ENCODE measurements around the gene ZSWIM1.
"Not testable (repeated sequence)": the region's sequence is repeated elsewhere in the genome, so short reads cannot be mapped to it uniquely, and the experiment has no call there.

Gene ZSWIM1

DNA sequence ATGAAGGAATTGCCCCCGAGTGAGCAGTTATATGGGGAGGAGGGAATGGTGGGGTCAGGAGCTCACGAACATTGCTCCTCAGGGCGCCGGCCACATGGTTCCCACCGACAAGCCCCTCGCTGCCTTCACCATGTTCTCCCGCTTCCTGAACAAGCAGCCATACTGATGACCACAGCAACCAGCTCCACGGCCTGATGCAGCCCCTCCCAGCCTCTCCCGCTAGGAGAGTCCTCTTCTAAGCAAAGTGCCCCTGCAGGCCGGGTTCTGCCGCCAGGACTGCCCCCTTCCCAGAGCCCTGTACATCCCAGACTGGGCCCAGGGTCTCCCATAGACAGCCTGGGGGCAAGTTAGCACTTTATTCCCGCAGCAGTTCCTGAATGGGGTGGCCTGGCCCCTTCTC is 17.3 kb downstream of the ZSWIM1 start:
- H3K27ac ChIP-seq (ENCODE audit: low read depth, low read length, severe bottlenecking) = no peak overlapping the region
- 86 to 90% methylated on average over 10 to 12 of the region's 12 CpGs for WGBS, 2 experiments (ENCODE audit: insufficient coverage in 2 of 2)
- no peaks in the 10 kb centered on the region for H3K4me1 ChIP-seq (ENCODE audit: control insufficient read depth, insufficient read depth, low read length, poor library complexity, severe bottlenecking)
- no peaks in the 10 kb centered on the region for H3K9me3 ChIP-seq (ENCODE audit: control insufficient read depth, low read length)
- peaks cover 66% of the 10 kb centered on the region for H3K36me3 ChIP-seq (ENCODE audit: control insufficient read depth, insufficient read depth, low read length)
- H3K4me3 ChIP-seq (ENCODE audit: extremely low read depth, insufficient read depth, low read length, poor library complexity, severe bottlenecking) = no peak overlapping the region

DNA sequence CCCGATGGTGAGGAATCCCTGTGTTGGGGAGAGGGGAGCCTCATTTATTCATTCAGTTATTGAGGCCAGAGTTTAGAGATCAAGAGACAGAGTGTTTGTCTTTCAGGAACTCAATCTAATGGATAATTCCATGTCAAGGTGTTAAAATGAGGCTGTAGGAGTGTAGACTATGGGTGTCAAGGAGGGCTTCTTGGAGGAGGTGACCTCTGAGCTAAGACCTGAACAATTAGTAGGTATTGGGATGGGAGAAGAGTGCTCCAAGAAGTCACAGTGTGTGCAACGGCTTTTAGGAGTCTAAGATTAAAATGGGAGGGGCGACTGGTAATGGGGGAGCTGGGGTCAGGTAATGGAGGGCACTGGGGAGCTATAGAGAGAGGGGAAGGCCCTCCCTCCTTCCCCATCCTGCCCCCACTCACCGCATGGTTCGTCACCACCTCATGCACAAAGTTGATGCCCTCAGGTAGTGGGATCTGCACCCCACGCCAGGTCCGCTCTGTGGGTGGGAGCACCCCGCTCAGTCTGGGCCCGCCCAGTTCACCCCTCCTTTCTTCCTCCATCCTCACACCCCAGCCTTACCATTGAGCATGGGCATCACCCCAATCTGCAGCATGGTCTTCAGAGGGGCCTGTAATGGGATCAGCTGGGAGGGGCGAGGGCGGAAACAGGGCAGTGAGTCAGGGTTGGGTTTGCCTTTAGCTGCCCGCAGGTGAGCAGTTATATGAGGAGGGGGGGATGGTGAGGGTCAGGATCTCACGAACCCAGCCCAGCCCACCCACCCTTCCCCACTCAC is 18.2 kb downstream of the ZSWIM1 start:
- H3K36me3 ChIP-seq (ENCODE audit: control insufficient read depth, insufficient read depth, low read length) = peaks cover 66% of the 10 kb centered on the region

DNA sequence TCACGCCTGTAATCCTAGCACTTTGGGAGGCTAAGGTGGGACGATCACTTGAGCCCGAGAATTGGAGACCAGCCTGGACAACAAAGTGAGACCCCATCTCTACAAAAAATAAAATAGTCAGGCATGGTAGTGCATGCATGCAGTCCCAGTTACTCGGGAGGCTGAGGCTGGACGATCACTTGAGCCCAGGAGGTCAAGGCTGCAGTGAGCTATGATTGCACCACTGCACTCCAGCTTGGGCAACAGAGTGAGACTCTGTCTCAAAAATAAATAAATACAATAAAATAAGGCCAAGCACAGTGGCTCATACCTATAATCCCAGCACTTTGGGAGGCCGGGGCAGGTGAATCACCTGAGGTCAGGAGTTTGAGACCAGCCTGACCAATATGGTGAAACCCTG is 20.3 kb downstream of the ZSWIM1 start:
- H3K4me1 ChIP-seq (ENCODE audit: control insufficient read depth, insufficient read depth, low read length, poor library complexity, severe bottlenecking); H3K9me3 ChIP-seq (ENCODE audit: control insufficient read depth, low read length); H3K4me3 ChIP-seq (ENCODE audit: extremely low read depth, insufficient read depth, low read length, poor library complexity, severe bottlenecking); H3K27ac ChIP-seq (ENCODE audit: low read depth, low read length, severe bottlenecking): not testable (repeated sequence)
- WGBS, 2 experiments (ENCODE audit: insufficient coverage in 2 of 2) = 89 to 100% methylated on average over 4 to 6 of the region's 6 CpGs
- H3K36me3 ChIP-seq (ENCODE audit: control insufficient read depth, insufficient read depth, low read length) = peaks cover 82% of the 10 kb centered on the region

More for the DNA sequence above, 18.2 kb downstream of the ZSWIM1 start:
- WGBS, 2 experiments (ENCODE audit: insufficient coverage in 2 of 2) = 90 to 97% methylated on average over 2 to 3 of the region's 13 CpGs
- no peaks in the 10 kb centered on the region for H3K9me3 ChIP-seq (ENCODE audit: control insufficient read depth, low read length)
- no peak overlapping the region for H3K4me3 ChIP-seq (ENCODE audit: extremely low read depth, insufficient read depth, low read length, poor library complexity, severe bottlenecking)
- H3K4me1 ChIP-seq (ENCODE audit: control insufficient read depth, insufficient read depth, low read length, poor library complexity, severe bottlenecking) = no peaks in the 10 kb centered on the region
- no peak overlapping the region for H3K27ac ChIP-seq (ENCODE audit: low read depth, low read length, severe bottlenecking)

DNA sequence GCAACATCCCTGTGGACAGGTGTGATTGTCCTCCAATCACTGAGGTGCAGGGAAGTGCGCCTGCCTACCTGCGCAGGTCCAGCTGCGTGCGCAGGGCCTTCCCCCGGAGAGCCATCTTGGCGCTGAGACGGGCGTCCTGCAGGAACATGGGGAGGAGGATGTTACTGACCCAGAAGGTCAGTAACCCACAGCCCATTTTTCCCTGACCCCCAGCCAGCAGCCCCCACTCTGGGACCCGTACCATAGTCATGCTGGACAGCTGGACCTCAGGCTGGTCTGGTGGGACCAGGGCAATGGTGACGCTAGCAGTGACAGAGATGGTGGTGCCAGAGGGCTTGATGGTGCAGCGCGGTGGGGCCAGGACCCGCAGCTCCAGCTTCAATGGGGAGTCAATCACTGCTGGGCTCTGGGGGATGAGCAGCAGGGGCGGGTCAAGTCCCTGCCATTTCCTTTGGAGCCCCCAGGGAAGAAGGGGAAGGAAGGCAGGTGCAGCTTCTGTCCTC is 21.2 kb downstream of the ZSWIM1 start:
- peaks cover 87% of the 10 kb centered on the region for H3K36me3 ChIP-seq (ENCODE audit: control insufficient read depth, insufficient read depth, low read length)
- WGBS, 2 experiments (ENCODE audit: insufficient coverage in 2 of 2) = 94 to 97% methylated on average over 5 to 11 of the region's 14 CpGs
- H3K27ac ChIP-seq (ENCODE audit: low read depth, low read length, severe bottlenecking) = no peak overlapping the region
- no peak overlapping the region for H3K4me3 ChIP-seq (ENCODE audit: extremely low read depth, insufficient read depth, low read length, poor library complexity, severe bottlenecking)
- H3K9me3 ChIP-seq (ENCODE audit: control insufficient read depth, low read length) = no peaks in the 10 kb centered on the region
- no peaks in the 10 kb centered on the region for H3K4me1 ChIP-seq (ENCODE audit: control insufficient read depth, insufficient read depth, low read length, poor library complexity, severe bottlenecking)

DNA sequence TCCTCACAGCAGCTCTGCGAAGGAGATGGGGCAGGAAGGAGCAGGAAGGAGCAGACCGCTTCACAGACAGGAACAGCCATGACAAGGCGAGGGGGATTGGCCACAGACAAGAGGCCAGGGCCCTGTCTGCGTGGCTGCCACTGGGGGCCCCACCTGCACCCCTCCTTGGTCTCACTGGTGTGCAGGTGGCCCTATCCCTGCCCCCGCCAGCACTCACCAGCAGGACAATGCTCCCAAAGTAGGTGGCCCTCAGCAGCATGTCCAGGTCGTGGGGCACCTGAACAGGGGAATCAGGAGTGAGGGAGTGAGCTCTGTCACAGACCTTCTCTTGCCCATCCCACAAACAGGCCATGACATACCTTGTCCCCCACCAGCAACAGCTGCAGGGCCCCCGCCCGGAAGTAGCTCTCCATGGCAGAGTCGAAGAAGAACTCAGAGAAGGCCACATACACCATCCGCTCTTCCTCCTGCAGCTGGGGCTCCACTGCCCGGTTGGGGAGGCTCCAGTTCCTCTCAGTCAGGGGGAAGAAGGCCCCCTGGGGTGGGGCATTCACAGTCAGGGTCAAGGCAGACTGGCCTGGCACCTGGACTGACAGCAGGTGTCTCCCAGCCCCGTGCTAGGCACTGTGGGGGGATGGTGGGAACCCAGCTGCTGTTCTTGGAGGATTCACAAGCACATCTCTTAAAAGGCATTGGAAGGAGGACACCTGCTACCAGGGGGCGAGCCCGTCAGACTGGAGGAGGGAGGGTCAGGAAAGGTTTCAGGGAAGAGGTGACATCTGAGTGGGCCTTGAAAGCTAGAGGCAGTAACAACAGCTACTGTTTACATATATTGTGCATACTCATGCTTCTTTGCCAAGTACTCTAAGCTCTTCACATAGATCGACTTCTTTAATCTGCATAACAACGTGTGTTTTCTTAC is 23.8 kb downstream of the ZSWIM1 start:
- Histone ChIP-seq H3K27ac (ENCODE audit: low read depth, low read length, severe bottlenecking) (no peak overlapping the region), H3K4me3 (ENCODE audit: extremely low read depth, insufficient read depth, low read length, poor library complexity, severe bottlenecking) (no peak overlapping the region), H3K9me3 (ENCODE audit: control insufficient read depth, low read length) (no peaks in the 10 kb centered on the region), H3K36me3 (ENCODE audit: control insufficient read depth, insufficient read depth, low read length) (peaks cover 91% of the 10 kb centered on the region), H3K4me1 (ENCODE audit: control insufficient read depth, insufficient read depth, low read length, poor library complexity, severe bottlenecking) (no peaks in the 10 kb centered on the region)
- 90 to 94% methylated on average over 9 to 11 of the region's 16 CpGs for WGBS, 2 experiments (ENCODE audit: insufficient coverage in 2 of 2)

DNA sequence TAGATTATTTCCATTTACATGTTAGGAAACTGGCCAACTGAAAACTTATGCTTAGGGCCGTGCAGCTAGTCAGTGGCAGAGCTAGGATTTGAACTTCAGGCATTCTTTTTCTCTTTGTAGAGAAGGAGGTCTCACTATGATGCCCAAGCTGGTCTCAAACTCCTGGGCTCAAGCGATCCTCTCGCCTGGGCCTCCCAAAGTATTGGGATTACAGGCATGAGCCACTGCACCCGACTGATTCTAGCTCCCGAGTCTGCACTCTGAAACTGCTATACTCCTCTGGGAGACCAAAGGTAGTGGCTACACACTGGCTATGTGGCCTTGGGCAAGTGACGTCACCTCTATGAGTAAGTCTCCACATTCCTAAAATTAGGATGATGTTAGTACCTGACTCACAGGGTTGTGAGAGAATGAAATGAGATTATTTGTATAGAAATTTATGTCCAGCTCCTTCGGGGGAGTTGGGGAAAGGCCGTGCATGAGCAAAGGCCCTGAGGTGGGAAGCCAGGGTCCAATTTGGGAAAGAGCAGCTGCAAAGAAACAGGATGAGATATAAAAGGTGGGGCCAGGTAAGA is 24.6 kb downstream of the ZSWIM1 start:
- Histone ChIP-seq H3K27ac (ENCODE audit: low read depth, low read length, severe bottlenecking) (no peak overlapping the region), H3K36me3 (ENCODE audit: control insufficient read depth, insufficient read depth, low read length) (peaks cover 90% of the 10 kb centered on the region), H3K4me3 (ENCODE audit: extremely low read depth, insufficient read depth, low read length, poor library complexity, severe bottlenecking) (no peak overlapping the region), H3K4me1 (ENCODE audit: control insufficient read depth, insufficient read depth, low read length, poor library complexity, severe bottlenecking) (no peaks in the 10 kb centered on the region), H3K9me3 (ENCODE audit: control insufficient read depth, low read length) (no peaks in the 10 kb centered on the region)
- WGBS, 2 experiments (ENCODE audit: insufficient coverage in 2 of 2) = 91 to 95% methylated on average over 8 of the region's 8 CpGs

DNA sequence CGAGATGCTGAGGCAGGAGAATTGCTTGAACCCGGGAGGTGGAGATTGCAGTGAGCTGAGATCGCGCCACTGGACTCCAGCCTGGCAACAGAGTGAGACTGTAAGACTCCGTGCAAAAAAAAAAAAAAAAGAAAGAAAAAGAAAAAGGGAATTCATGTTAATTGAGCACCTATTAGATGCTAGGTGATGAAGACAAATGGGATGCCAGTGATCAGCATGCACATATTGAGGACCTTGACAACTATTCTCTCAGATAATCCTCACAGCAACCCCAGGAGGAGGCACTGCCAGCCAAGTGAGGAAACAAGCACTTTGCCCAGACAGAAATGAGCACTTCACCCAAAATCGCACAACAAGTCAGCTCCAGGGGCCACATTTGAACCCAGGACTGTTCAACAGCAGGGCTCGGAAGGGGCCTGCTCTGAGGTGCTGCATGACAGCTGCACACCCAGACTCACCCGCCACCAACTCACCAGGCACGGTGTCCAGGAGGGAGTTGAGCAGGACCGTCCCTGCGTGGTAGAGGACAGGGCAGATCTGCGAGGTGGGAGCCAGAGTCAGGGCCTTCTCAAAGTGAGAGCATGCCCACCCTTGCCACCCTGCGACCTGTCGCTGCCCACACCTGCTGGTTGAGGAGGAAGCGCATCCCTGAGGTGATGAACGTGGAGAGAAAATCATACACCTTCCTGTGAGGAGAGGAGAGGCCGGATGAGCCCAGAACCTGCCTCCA is 26.4 kb downstream of the ZSWIM1 start:
- peaks cover 74% of the 10 kb centered on the region for H3K36me3 ChIP-seq (ENCODE audit: control insufficient read depth, insufficient read depth, low read length)
- no peak overlapping the region for H3K27ac ChIP-seq (ENCODE audit: low read depth, low read length, severe bottlenecking)
- H3K4me1 ChIP-seq (ENCODE audit: control insufficient read depth, insufficient read depth, low read length, poor library complexity, severe bottlenecking) = no peaks in the 10 kb centered on the region
- 97 to 99% methylated on average over 15 to 17 of the region's 17 CpGs for WGBS, 2 experiments (ENCODE audit: insufficient coverage in 2 of 2)
- no peaks in the 10 kb centered on the region for H3K9me3 ChIP-seq (ENCODE audit: control insufficient read depth, low read length)
- H3K4me3 ChIP-seq (ENCODE audit: extremely low read depth, insufficient read depth, low read length, poor library complexity, severe bottlenecking) = no peak overlapping the region

DNA sequence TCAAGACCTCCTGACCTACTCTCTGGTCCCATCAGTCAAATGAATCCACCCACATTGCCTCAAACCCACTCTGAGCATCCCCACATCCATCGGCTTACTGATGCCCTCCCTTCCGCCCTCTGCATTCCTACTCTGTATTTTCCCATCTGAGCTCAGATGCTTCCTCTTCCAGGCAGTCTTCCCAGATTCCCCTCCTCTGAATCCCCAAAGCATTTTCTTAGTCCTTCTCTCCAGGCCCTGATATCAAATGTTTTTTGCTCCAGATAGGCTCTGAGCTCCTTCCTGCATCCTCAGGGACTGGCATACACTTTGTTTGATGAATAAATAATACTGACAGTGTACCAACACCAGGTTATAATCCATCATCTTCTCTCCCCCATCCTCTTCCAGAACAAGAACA is 27.1 kb downstream of the ZSWIM1 start:
- peaks cover 67% of the 10 kb centered on the region for H3K36me3 ChIP-seq (ENCODE audit: control insufficient read depth, insufficient read depth, low read length)
- no peak overlapping the region for H3K27ac ChIP-seq (ENCODE audit: low read depth, low read length, severe bottlenecking)
- no peaks in the 10 kb centered on the region for H3K4me1 ChIP-seq (ENCODE audit: control insufficient read depth, insufficient read depth, low read length, poor library complexity, severe bottlenecking)
- no peaks in the 10 kb centered on the region for H3K9me3 ChIP-seq (ENCODE audit: control insufficient read depth, low read length)
- WGBS, 2 experiments (ENCODE audit: insufficient coverage in 2 of 2) = 97% methylated on average over 2 of the region's 2 CpGs
- no peak overlapping the region for H3K4me3 ChIP-seq (ENCODE audit: extremely low read depth, insufficient read depth, low read length, poor library complexity, severe bottlenecking)

DNA sequence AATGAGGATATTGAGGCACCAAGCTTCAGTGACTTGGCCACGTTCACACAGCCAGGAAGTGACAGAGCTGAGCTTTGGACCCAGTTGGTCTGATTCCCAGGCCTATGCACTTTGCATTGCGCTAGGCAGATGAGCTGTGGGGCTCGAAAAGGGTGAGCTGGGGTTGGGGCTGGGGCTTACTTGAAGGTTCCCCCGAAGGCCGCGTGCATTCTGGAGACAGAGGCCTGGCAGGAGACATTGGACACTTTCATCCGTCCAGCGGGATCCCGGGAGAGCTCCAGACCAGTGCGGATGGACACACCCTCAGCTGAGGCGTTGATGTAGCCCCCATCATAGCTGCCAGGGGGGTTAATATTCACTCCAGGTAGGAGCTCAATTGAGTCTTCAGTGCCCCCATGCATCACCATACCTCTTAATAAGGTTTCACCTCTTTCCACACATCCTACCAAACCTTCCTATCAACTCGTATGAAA is 28.3 kb downstream of the ZSWIM1 start:
- 94 to 95% methylated on average over 11 to 12 of the region's 12 CpGs for WGBS, 2 experiments (ENCODE audit: insufficient coverage in 2 of 2)
- H3K4me3 ChIP-seq (ENCODE audit: extremely low read depth, insufficient read depth, low read length, poor library complexity, severe bottlenecking) = no peak overlapping the region
- no peaks in the 10 kb centered on the region for H3K9me3 ChIP-seq (ENCODE audit: control insufficient read depth, low read length)
- H3K36me3 ChIP-seq (ENCODE audit: control insufficient read depth, insufficient read depth, low read length) = peaks cover 55% of the 10 kb centered on the region
- no peaks in the 10 kb centered on the region for H3K4me1 ChIP-seq (ENCODE audit: control insufficient read depth, insufficient read depth, low read length, poor library complexity, severe bottlenecking)
- no peak overlapping the region for H3K27ac ChIP-seq (ENCODE audit: low read depth, low read length, severe bottlenecking)

All from mesodermal cell (in vitro differentiated cells).